Liver (tissue), 9 donors: Measurements from ENCODE around the gene ABHD14A. TPM values are rescaled to one million over a fixed set of nuclear protein-coding genes. Genes with fewer than 3 reads are reported as not detected.

ENCODE experiments used
- DNase-seq: peaks from one replicate; pipeline ENCODE4 v3.0.0-alpha.2; 2017; ENCODE audit warnings: low spot score
- H3K27ac ChIP-seq, 2 donors: one replicate each; pipeline ENCODE4 v1.7.0; 2013; ENCODE audit warnings: inconsistent platforms in 2 of 2, low read length in 2 of 2, control low read depth in 1 of 2, low read depth in 1 of 2, mild to moderate bottlenecking in 1 of 2
- H3K27me3 ChIP-seq, 4 donors: one replicate each; pipeline versions ENCODE4 v1.6.1 to v1.7.0; 2013; ENCODE audit warnings: low read length in 3 of 4, inconsistent platforms in 1 of 4, mild to moderate bottlenecking in 1 of 4, moderate library complexity in 1 of 4; ENCODE audit not compliant: control insufficient read depth in 4 of 4, insufficient read depth in 4 of 4
- H3K36me3 ChIP-seq, 4 donors: one replicate each; pipeline versions ENCODE4 v1.6.1 to v1.7.0; 2013; ENCODE audit warnings: low read length in 3 of 4, mild to moderate bottlenecking in 3 of 4, low read depth in 1 of 4, moderate library complexity in 1 of 4; ENCODE audit not compliant: control insufficient read depth in 4 of 4, insufficient read depth in 3 of 4
- H3K4me1 ChIP-seq, 4 donors: one replicate each; pipeline versions ENCODE4 v1.6.1 to v1.7.0; 2013; ENCODE audit warnings: low read length in 3 of 4, mild to moderate bottlenecking in 3 of 4, moderate library complexity in 1 of 4; ENCODE audit not compliant: control insufficient read depth in 4 of 4, insufficient read depth in 4 of 4
- H3K4me3 ChIP-seq, 3 donors: one replicate each; pipeline versions ENCODE4 v1.6.1 to v1.7.0; 2013; ENCODE audit warnings: low read length in 3 of 3, control low read depth in 1 of 3, low read depth in 1 of 3, mild to moderate bottlenecking in 1 of 3
- H3K9ac ChIP-seq, 2 donors: one replicate each; pipeline ENCODE4 v1.7.0; 2013; ENCODE audit warnings: low read length in 2 of 2, mild to moderate bottlenecking in 2 of 2, moderate library complexity in 2 of 2, control low read depth in 1 of 2, low read depth in 1 of 2
- H3K9me3 ChIP-seq, 4 donors: one replicate each; pipeline versions ENCODE4 v1.6.1 to v1.7.0; 2013; ENCODE audit warnings: low read length in 3 of 4; ENCODE audit not compliant: control insufficient read depth in 4 of 4
- EGR1 ChIP-seq, 2 donors: IDR thresholded peaks; 2 replicates each; pipeline ENCODE4 v1.6.1; 2016 to 2018; ENCODE audit warnings: antibody characterized with exemption in 2 of 2, low read depth in 2 of 2
- FOXA1 ChIP-seq: IDR thresholded peaks from 2 replicates; pipeline ENCODE4 v1.6.1; 2016; ENCODE audit warnings: antibody characterized with exemption
- FOXA2 ChIP-seq: IDR thresholded peaks from 2 replicates; pipeline ENCODE4 v1.6.1; 2016; ENCODE audit warnings: antibody characterized with exemption
- GABPA ChIP-seq, 2 donors: IDR thresholded peaks in 1 of 2; conservative IDR thresholded peaks in 1 of 2; 2 replicates each; pipeline ENCODE4 v1.6.1; 2016; ENCODE audit warnings: antibody characterized with exemption in 2 of 2, mild to moderate bottlenecking in 1 of 2, moderate library complexity in 1 of 2
- HNF4A ChIP-seq, 2 donors: conservative IDR thresholded peaks; 2 replicates each; pipeline ENCODE4 v1.6.1; 2016; ENCODE audit warnings: antibody characterized with exemption in 2 of 2, mild to moderate bottlenecking in 2 of 2
- HNF4G ChIP-seq: IDR thresholded peaks from 2 replicates; pipeline ENCODE4 v1.6.1; 2016; ENCODE audit warnings: antibody characterized with exemption
- JUND ChIP-seq, 2 donors: IDR thresholded peaks; 2 replicates each; pipeline ENCODE4 v1.6.1; 2016; ENCODE audit warnings: antibody characterized with exemption in 2 of 2
- NR2F2 ChIP-seq: IDR thresholded peaks from 2 replicates; pipeline ENCODE4 v1.6.1; 2016; ENCODE audit warnings: antibody characterized with exemption
- RAD21 ChIP-seq, 2 donors: IDR thresholded peaks; 2 replicates each; pipeline ENCODE4 v1.6.1; 2016; ENCODE audit warnings: antibody characterized with exemption in 2 of 2, mild to moderate bottlenecking in 2 of 2
- RXRA ChIP-seq, 2 donors: IDR thresholded peaks; 2 replicates each; pipeline ENCODE4 v1.6.1; 2017 to 2018; ENCODE audit warnings: antibody characterized with exemption in 2 of 2, mild to moderate bottlenecking in 1 of 2
- SP1 ChIP-seq: IDR thresholded peaks from 2 replicates; pipeline ENCODE4 v1.6.1; 2018; ENCODE audit warnings: antibody characterized with exemption, mild to moderate bottlenecking
- TAF1 ChIP-seq: conservative IDR thresholded peaks from 2 replicates; pipeline ENCODE4 v1.6.1; 2016; ENCODE audit warnings: antibody characterized with exemption, mild to moderate bottlenecking
- YY1 ChIP-seq: IDR thresholded peaks from 2 replicates; pipeline ENCODE4 v1.6.1; 2016; ENCODE audit warnings: antibody characterized with exemption, mild to moderate bottlenecking
- WGBS: extraction: QIAGEN DNeasy Blood & Tissue Kit; methylation state at CpG from one replicate; pipeline ENCODE4 v1.1.7; 2013; 5-methylcytosine and 5-hydroxymethylcytosine counted together
- polyA plus RNA-seq, 2 donors: library from polyadenylated mRNA; stranded (reverse) in 1 of 2; unstranded in 1 of 2; fragments of 200-250 nt in 1 of 2; fragments of >200 nt in 1 of 2; fragmentation: Nextera tagmentation in 1 of 2; extraction: Ambion mirVana in 1 of 2; gene quantifications; one replicate each; pipeline versions ENCODE4 v1.2.1 to v1.2.3, GENCODE V29; 2013 to 2015
- total RNA-seq, 2 donors: library from RNA; depleted of rRNA; stranded (reverse); fragments of >200 nt; gene quantifications; one replicate each; pipeline ENCODE4 v1.2.3, GENCODE V29; 2014
- TF ChIP-seq, protein P1 (sequence below): IDR thresholded peaks from 2 replicates; pipeline ENCODE4 v1.6.1; 2016; ENCODE audit warnings: antibody characterized with exemption
- TF ChIP-seq, protein P2 (sequence below): IDR thresholded peaks from 2 replicates; pipeline ENCODE4 v1.6.1; 2016; ENCODE audit warnings: antibody characterized with exemption, mild to moderate bottlenecking
- donor health status: healthy.
- donor health status: healthy.
- donor health status: healthy.
- donor health status: healthy.
- donor health status: healthy.

The ABHD14A gene
- total and polyA plus RNA-seq, 4 donors: 8.2 to 19.9 (median 13.4) TPM

DNA sequence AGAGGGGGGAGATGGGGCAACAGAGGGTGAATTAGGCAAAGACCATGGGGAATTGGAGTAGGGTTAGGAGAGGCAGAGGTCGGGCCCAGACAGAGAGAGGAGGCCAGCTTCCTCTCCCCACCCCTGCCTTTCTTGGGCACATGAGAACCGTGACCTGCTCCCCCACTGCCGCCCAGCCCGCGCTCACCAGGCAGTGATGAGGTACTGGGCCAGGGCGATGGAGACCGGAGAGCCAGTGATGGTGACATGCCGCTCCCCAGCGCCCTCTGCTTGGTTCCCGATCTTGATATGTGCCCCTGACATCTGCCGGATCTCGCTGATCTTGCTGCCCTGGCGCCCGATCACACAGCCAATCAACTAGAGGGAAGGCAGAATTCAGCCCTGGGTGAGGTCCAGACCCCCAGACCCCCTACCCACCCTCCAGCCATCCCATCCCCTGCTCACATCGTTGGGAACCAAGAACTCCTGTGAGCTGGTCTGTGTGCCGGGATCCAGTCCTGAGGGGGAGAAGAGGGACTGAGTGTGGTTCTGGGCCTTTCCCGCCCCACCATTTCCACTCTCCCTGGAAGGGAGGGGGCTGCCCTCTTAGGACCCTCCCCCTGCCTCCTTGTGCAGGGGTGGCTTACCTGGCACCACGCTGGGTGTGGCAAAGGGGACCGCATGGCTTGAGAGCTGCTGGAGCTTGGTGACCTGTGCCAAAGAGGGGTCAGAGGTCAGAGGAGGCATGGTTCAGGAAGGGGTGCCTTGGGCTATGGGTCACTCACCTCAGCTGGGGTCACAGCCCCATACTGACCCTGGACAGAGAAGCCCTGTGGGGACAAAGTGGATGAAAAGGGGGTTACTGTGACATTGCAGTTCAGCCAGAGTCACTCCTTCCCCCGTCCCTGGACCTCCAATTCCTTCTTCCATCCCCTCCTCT is 16.0 kb upstream of the ABHD14A start:
- Histone ChIP-seq H3K4me3 (no peak overlapping the region), H3K27me3 (no peaks in the 10 kb centered on the region), H3K9me3 (no peaks in the 10 kb centered on the region), H3K27ac (no peak overlapping the region), H3K4me1 (peaks cover 11 to 35% (median 19%) of the 10 kb centered on the region in 4 donors), H3K36me3 (peaks cover 0 to 2% (median 0%) of the 10 kb centered on the region in 4 donors), H3K9ac (no peak overlapping the region)
- WGBS: 92% methylated on average over 20 of the region's 20 CpGs
- TF ChIP-seq RXRA (IDR thresholded peaks at IDR 0.05) (peak; percentile 75 to 99), NR2F2 (peak; percentile 80), EGR1 (IDR thresholded peaks at IDR 0.05; ENCODE audit: low read depth in 2 of 2) (no peak), SP1 (peak; percentile 44), HNF4A (conservative IDR thresholded peaks at IDR 0.05) (peak in 1 of 2 donors; percentile 58)
- no peak for DNase-seq

DNA sequence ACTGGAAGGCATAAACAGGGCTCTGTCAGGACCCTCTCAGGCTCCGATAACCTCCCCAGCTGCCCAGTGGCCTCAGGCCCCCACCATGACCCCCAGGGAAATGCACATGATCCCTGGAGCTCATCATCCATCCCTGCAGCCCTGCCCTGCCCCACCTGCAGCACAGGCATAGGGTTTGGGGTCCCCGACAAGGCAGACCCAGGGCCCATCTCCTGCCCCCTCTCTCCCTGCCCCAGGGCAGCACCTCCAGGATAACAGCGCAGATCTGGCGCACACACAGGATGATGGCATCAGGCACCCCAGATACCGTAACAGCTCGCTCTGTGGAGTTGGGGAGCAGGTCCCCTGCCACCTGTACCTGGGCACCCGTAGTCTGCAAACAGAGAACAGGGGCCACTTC is 15.2 kb upstream of the ABHD14A start:
- H3K4me3 ChIP-seq: no peak overlapping the region
- no peaks in the 10 kb centered on the region for H3K27me3 ChIP-seq
- H3K4me1 ChIP-seq: peaks cover 11 to 35% (median 19%) of the 10 kb centered on the region in 4 donors
- no peak for DNase-seq
- H3K36me3 ChIP-seq: peaks cover 0 to 2% (median 0%) of the 10 kb centered on the region in 4 donors
- H3K27ac ChIP-seq: no peak overlapping the region
- WGBS: 99% methylated on average over 7 of the region's 7 CpGs
- TF ChIP-seq RXRA (IDR thresholded peaks at IDR 0.05) (no peak), NR2F2 (no peak), EGR1 (IDR thresholded peaks at IDR 0.05; ENCODE audit: low read depth in 2 of 2) (no peak), TAF1 (no peak), JUND (IDR thresholded peaks at IDR 0.05) (no peak), HNF4A (conservative IDR thresholded peaks at IDR 0.05) (no peak), FOXA2 (no peak), FOXA1 (no peak)
- TF ChIP-seq, protein P1, sequence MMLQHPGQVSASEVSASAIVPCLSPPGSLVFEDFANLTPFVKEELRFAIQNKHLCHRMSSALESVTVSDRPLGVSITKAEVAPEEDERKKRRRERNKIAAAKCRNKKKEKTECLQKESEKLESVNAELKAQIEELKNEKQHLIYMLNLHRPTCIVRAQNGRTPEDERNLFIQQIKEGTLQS: no peak
- no peak overlapping the region for H3K9ac ChIP-seq
- H3K9me3 ChIP-seq: no peaks in the 10 kb centered on the region

DNA sequence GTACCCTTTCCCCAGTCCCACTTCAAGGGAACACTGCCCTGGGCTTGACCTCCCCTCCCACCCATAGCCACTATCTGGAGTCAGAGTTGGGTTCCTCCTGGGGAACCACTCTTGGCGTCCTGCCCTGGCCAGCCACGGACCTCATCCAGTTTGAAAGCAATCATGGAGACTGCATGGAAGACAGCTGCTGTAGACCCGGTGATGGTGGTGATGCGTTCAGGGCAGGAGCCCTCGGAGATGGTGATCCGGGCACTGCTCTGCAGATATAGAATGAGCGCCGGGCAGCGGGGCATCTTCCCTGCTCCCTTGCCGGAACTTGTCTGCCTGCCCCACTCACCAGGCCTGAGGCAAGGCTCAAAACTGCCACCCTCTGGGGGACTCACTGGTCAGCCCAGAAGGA is 14.5 kb upstream of the ABHD14A start:
- no peak overlapping the region for H3K4me3 ChIP-seq
- no peaks in the 10 kb centered on the region for H3K27me3 ChIP-seq
- H3K9me3 ChIP-seq: no peaks in the 10 kb centered on the region
- TF ChIP-seq, protein P2, sequence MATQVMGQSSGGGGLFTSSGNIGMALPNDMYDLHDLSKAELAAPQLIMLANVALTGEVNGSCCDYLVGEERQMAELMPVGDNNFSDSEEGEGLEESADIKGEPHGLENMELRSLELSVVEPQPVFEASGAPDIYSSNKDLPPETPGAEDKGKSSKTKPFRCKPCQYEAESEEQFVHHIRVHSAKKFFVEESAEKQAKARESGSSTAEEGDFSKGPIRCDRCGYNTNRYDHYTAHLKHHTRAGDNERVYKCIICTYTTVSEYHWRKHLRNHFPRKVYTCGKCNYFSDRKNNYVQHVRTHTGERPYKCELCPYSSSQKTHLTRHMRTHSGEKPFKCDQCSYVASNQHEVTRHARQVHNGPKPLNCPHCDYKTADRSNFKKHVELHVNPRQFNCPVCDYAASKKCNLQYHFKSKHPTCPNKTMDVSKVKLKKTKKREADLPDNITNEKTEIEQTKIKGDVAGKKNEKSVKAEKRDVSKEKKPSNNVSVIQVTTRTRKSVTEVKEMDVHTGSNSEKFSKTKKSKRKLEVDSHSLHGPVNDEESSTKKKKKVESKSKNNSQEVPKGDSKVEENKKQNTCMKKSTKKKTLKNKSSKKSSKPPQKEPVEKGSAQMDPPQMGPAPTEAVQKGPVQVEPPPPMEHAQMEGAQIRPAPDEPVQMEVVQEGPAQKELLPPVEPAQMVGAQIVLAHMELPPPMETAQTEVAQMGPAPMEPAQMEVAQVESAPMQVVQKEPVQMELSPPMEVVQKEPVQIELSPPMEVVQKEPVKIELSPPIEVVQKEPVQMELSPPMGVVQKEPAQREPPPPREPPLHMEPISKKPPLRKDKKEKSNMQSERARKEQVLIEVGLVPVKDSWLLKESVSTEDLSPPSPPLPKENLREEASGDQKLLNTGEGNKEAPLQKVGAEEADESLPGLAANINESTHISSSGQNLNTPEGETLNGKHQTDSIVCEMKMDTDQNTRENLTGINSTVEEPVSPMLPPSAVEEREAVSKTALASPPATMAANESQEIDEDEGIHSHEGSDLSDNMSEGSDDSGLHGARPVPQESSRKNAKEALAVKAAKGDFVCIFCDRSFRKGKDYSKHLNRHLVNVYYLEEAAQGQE: no peak
- TF ChIP-seq FOXA2 (no peak), HNF4G (no peak), YY1 (no peak), RXRA (IDR thresholded peaks at IDR 0.05) (no peak), GABPA (IDR thresholded peaks at IDR 0.05 in 1 of 2, conservative IDR thresholded peaks at IDR 0.05 in 1 of 2) (no peak), TAF1 (no peak), RAD21 (IDR thresholded peaks at IDR 0.05) (no peak), JUND (IDR thresholded peaks at IDR 0.05) (no peak), HNF4A (conservative IDR thresholded peaks at IDR 0.05) (no peak)
- TF ChIP-seq, protein P1: no peak
- no peak for DNase-seq
- H3K27ac ChIP-seq: no peak overlapping the region
- WGBS: 95% methylated on average over 10 of the region's 10 CpGs
- no peak overlapping the region for H3K9ac ChIP-seq
- H3K4me1 ChIP-seq: peaks cover 11 to 32% (median 17%) of the 10 kb centered on the region in 4 donors
- peaks cover 0 to 2% (median 0%) of the 10 kb centered on the region in 4 donors for H3K36me3 ChIP-seq
